Right atrium auricular region (tissue), 2 donors: ENCODE measurements around the gene BZW2. TPM values are rescaled to one million over a fixed set of nuclear protein-coding genes. Genes with fewer than 3 reads are reported as not detected.

Experiments used
- DNase-seq: peaks from one replicate; pipeline ENCODE4 v3.0.0-alpha.2; 2019; ENCODE audit warnings: low spot score
- H3K27ac ChIP-seq, 2 donors: fragments of 200-600 bp; sonication (generic); 1 replicate in 1 of 2; 2 replicates in 1 of 2; pipeline ENCODE4 v1.5.1; 2016 to 2019
- H3K27me3 ChIP-seq, 2 donors: fragments of 200-600 bp; sonication (generic); one replicate each; pipeline versions ENCODE4 v1.5.1 to v1.6.0; 2017 to 2019
- H3K36me3 ChIP-seq: fragments of 200-600 bp; sonication (generic); one replicate; pipeline ENCODE4 v1.5.1; 2016
- H3K4me1 ChIP-seq, 2 donors: fragments of 200-600 bp; sonication (generic); one replicate each; pipeline versions ENCODE4 v1.5.1 to v1.6.0; 2017 to 2019
- H3K4me3 ChIP-seq, 2 donors: fragments of 200-600 bp; sonication (generic); 1 replicate in 1 of 2; 2 replicates in 1 of 2; pipeline ENCODE4 v1.5.1; 2017 to 2019; ENCODE audit warnings: mild to moderate bottlenecking in 1 of 2, moderate library complexity in 1 of 2
- H3K9me3 ChIP-seq, 2 donors: fragments of 200-600 bp; sonication (generic); one replicate each; pipeline ENCODE4 v1.5.1; 2019
- total RNA-seq, 2 donors: library from RNA; depleted of rRNA; stranded (reverse); fragments of >200 nt; gene quantifications; one replicate each; pipeline ENCODE4 v1.1.0, GENCODE V29; 2016
- TF ChIP-seq, protein P1 (sequence below), 2 donors: fragments of 200-600 bp; sonication (generic); IDR thresholded peaks; one replicate each; pipeline ENCODE4 v1.5.1; 2019; ENCODE audit warnings: antibody characterized with exemption in 2 of 2

The BZW2 gene
- total RNA-seq, 2 donors from 2014 or later, result 206 to 292 TPM

DNA sequence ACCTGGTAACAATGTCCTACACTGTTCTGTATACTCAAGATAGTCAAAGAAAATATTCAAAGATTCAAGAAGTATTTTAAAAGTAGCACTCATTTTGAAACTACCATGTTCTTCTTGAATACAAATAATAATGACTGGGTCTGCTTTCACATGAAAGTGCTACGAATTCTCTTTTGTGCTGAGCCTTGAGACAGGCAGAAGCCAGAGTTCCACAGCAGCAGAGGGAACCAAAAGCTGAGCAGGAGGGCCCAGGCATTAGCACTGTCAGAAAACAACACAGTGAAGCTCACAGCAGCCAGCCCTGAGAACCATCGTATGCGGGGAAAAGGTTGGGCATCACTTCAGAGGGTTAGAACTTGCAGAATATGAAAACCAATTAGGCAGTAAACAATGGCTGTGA lies 39.3 kb upstream of the BZW2 start:
- no peak for DNase-seq
- TF ChIP-seq, protein P1, sequence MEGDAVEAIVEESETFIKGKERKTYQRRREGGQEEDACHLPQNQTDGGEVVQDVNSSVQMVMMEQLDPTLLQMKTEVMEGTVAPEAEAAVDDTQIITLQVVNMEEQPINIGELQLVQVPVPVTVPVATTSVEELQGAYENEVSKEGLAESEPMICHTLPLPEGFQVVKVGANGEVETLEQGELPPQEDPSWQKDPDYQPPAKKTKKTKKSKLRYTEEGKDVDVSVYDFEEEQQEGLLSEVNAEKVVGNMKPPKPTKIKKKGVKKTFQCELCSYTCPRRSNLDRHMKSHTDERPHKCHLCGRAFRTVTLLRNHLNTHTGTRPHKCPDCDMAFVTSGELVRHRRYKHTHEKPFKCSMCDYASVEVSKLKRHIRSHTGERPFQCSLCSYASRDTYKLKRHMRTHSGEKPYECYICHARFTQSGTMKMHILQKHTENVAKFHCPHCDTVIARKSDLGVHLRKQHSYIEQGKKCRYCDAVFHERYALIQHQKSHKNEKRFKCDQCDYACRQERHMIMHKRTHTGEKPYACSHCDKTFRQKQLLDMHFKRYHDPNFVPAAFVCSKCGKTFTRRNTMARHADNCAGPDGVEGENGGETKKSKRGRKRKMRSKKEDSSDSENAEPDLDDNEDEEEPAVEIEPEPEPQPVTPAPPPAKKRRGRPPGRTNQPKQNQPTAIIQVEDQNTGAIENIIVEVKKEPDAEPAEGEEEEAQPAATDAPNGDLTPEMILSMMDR (IDR thresholded peaks at IDR 0.05), result no peak
- H3K4me3 ChIP-seq, result no peak overlapping the region
- H3K9me3 ChIP-seq, result no peaks in the 10 kb centered on the region
- H3K36me3 ChIP-seq, result peaks cover 45% of the 10 kb centered on the region
- no peaks in the 10 kb centered on the region for H3K4me1 ChIP-seq
- H3K27ac ChIP-seq, result no peak overlapping the region
- no peaks in the 10 kb centered on the region for H3K27me3 ChIP-seq

DNA sequence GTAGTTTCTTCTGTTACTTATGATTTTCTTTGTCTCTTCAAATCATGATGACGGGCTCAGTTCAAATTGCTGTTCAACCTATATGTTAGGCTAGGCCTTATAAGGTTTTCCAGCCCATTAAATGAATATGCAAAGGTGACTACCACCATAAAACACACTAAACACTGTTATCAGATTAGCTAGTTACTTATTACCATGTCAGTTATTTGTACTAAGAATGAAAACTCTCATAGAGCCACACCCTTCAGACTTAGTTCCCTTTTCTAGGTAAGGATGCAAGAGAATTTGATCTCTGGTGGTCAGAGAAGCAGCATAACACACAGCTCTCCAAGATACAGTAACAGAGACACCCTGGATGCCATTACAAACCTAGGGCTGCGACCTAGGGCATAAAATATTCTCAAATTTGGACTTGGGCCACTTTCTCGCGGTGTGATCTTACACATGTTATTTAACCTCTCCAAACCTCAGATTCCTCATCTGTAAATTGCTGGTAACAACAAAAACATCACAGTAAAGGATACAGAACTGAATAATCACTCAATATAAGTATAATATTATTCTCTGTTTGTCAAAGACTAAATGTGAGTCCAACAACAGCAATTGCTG lies 36.0 kb upstream of the BZW2 start:
- H3K27ac ChIP-seq, result no peak overlapping the region
- no peak overlapping the region for H3K4me3 ChIP-seq
- TF ChIP-seq, protein P1 (IDR thresholded peaks at IDR 0.05), result no peak
- no peaks in the 10 kb centered on the region for H3K27me3 ChIP-seq
- no peak for DNase-seq
- H3K9me3 ChIP-seq, result no peaks in the 10 kb centered on the region
- H3K36me3 ChIP-seq, result peaks cover 20% of the 10 kb centered on the region
- no peaks in the 10 kb centered on the region for H3K4me1 ChIP-seq

DNA sequence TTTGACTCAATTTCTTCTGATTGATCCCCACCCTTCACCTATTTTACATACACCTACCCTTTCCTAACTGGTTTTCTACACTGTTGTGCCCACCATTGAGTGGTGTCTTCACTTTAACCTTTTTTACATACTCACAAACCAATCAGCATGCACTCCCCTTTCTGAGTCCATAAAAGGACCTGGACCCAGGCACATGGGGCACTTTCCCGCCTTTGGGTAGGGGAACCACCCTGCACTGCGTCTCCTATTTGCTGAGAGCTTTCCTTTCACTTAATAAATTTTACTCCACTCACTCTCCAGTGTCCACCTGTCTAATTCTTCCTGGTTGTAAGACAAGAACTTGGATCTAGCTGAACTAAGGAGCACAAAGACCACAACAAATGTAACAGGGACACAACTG lies 34.3 kb upstream of the BZW2 start:
- H3K36me3 ChIP-seq, result peaks cover 33% of the 10 kb centered on the region

DNA sequence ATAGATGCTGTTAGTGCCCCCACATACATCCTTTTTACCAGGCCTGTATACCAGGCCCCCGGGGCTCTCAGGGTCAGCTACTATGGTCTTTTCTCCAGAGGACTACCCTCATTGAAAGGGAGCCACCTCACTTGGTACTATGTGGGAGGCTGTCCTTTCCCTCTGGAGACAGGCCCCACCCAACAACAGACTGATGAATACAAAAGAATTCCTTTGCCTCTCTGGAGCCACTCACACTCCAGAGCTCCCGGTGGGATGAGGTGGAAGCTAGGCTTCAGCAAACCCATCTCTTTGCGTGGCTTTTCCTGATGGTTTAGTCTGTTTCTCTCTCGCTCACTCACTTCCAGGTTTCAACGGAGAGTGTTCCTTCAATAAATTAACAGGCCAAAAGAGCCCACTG lies 30.8 kb upstream of the BZW2 start:
- no peak overlapping the region for H3K27ac ChIP-seq
- no peaks in the 10 kb centered on the region for H3K27me3 ChIP-seq
- H3K36me3 ChIP-seq, result peaks cover 31% of the 10 kb centered on the region

More for the DNA sequence above, 34.3 kb upstream of the BZW2 start:
- Histone ChIP-seq H3K4me1 (no peaks in the 10 kb centered on the region), H3K9me3 (no peaks in the 10 kb centered on the region), H3K4me3 (no peak overlapping the region), H3K27ac (no peak overlapping the region), H3K27me3 (no peaks in the 10 kb centered on the region)
- no peak for DNase-seq
- TF ChIP-seq, protein P1 (IDR thresholded peaks at IDR 0.05), result no peak

DNA sequence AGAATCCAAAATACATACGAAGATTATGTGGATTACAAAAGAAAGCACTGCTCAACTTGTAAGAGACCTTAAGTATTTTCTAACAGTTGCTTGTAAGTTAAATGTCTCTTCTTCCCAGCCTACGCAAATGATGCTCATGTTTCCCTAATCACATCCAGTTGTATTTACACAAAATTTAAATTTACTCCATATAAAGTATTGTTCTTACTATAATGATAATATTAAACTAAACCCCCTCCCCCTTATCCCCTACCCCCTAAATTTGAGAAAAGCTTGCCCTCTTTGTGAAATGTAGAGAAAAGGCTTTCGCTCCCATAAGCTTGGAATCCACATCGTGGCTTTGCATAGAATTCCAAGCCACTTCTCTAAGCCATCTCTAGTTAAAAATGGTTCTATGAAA lies 29.9 kb upstream of the BZW2 start:
- Histone ChIP-seq H3K4me3 (no peak overlapping the region), H3K36me3 (peaks cover 28% of the 10 kb centered on the region), H3K4me1 (no peaks in the 10 kb centered on the region), H3K27me3 (no peaks in the 10 kb centered on the region), H3K27ac (no peak overlapping the region), H3K9me3 (no peaks in the 10 kb centered on the region)
- TF ChIP-seq, protein P1 (IDR thresholded peaks at IDR 0.05), result no peak
- DNase-seq, result no peak

More for the DNA sequence above, 30.8 kb upstream of the BZW2 start:
- H3K4me1 ChIP-seq, result no peaks in the 10 kb centered on the region
- no peak for DNase-seq
- H3K4me3 ChIP-seq, result no peak overlapping the region
- TF ChIP-seq, protein P1 (IDR thresholded peaks at IDR 0.05), result no peak
- no peaks in the 10 kb centered on the region for H3K9me3 ChIP-seq

DNA sequence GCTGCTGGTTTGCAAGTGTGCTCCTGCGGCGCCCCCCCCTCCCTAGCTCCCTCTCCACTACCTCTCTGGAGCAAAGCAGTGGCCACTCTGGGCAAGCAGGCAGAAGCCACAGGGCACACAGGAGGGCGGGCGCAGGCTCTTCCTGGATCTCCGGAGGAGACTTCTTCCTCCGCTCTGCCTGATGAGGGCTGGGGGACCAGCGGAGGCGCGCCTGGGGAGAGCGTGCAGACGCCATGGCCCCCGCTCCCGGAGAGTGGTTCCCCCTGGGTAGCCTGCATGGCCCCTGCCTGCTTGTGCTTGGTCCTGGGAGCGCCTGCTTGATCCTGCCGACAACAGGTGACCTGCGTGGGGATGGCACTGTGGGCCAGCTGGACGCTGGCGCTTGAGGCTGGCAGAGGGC lies 29.4 kb upstream of the BZW2 start:
- Histone ChIP-seq H3K27me3 (no peaks in the 10 kb centered on the region), H3K36me3 (peaks cover 25% of the 10 kb centered on the region), H3K27ac (no peak overlapping the region), H3K4me3 (no peak overlapping the region), H3K9me3 (no peaks in the 10 kb centered on the region), H3K4me1 (no peaks in the 10 kb centered on the region)
- DNase-seq, result no peak
- TF ChIP-seq, protein P1 (IDR thresholded peaks at IDR 0.05), result no peak
